HG03457 (cell line): ENCODE results near the gene ZBTB39.
"Not testable (repeated sequence)": the region's sequence is repeated elsewhere in the genome, so short reads cannot be mapped to it uniquely, and the experiment has no call there.

ENCODE experiments used
- ATAC-seq: cut with Tn5 transposase; IDR thresholded peaks from one replicate; pipeline ENCODE4 v1.9.1; 2021; ENCODE audit warnings: moderate number of reproducible peaks; ENCODE audit not compliant: unreplicated experiment

Gene ZBTB39

GRCh38 chr12:56983386-56983785, 23.0 kb downstream of the ZBTB39 start:
- ATAC-seq, result no peak

DNA sequence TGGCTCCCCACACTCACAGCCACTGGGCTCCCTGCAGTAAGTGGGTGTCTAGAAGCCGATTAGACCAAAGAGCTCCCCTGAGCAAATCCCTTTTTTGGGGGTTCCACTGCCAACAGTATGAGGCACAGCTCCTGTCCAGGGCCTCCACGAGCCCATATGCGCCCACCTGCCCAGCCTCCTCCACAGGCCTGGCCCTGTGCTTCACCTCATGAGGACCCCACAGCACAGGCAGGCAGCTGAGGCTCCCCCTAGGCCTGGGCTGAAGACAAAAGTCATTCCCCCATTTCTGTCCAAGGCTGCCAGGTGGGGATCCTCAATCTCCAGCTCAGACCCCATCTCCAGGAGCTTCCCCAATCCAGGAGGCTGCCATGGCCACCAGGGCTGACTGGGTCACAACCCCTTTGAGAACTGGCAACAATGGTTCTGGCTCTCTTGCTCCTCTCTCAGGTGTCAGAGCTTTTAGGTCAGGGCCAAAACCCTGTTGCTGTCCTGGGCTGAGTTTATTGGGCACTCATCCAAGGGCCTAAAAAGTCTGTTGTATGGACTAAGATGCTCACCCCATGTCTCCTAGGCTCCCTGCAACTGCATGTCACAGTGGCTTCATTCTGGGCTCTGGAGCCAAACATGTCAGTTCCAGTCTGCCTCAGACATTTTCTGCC, 23.6 kb downstream of the ZBTB39 start:
- not testable (repeated sequence) for ATAC-seq

- no peak for ATAC-seq
Measured at GRCh38 chr12:56980941-56981530, 25.3 kb downstream of the ZBTB39 start.

DNA sequence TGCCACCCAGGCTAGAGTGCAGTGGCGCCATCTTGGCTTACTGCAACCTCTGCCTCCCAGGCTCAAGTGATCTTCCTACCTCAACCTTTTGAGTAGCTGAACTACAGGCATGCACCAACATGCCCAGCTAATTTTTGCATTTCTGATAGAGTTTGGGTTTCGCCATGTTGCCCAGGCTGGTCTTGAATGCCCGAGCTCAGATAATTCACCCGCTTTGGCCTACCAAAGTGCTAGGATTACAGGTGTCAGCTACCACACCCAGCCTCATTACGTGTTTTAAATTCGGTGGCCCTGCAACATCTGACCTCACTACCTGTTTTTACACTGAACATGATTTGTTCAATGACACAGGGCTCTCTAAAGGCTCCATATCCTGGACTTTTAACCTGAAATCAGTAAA, 26.1 kb downstream of the ZBTB39 start:
- ATAC-seq, result no peak

- ATAC-seq, result no peak
Measured at GRCh38 chr12:56979628-56980027, 26.7 kb downstream of the ZBTB39 start.

- no peak for ATAC-seq
Measured at GRCh38 chr12:56978397-56979138, 27.8 kb downstream of the ZBTB39 start.

GRCh38 chr12:56977361-56977760, 29.0 kb downstream of the ZBTB39 start:
- ATAC-seq, result not testable (repeated sequence)

- not testable (repeated sequence) for ATAC-seq
Measured at GRCh38 chr12:56974224-56974623, 32.1 kb downstream of the ZBTB39 start.

DNA sequence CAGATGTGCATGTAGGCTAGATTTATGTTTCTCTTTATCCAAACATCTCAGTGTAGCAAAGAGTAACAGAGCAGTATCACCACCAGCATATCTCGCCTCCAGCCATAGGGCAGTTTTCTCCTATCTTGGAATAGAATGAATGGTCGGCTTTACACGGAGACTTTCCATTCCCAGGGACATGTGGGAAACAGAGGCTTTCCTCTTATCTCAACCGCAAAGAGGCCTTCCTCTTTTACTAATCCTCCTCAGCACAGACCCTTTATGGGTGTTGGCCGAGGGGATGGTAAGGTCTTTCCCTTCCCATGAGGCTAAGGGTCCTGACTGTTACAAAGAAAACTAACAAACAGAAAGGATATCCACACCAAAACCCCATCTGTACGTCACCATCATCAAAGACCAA, 37.4 kb downstream of the ZBTB39 start:
- not testable (repeated sequence) for ATAC-seq

DNA sequence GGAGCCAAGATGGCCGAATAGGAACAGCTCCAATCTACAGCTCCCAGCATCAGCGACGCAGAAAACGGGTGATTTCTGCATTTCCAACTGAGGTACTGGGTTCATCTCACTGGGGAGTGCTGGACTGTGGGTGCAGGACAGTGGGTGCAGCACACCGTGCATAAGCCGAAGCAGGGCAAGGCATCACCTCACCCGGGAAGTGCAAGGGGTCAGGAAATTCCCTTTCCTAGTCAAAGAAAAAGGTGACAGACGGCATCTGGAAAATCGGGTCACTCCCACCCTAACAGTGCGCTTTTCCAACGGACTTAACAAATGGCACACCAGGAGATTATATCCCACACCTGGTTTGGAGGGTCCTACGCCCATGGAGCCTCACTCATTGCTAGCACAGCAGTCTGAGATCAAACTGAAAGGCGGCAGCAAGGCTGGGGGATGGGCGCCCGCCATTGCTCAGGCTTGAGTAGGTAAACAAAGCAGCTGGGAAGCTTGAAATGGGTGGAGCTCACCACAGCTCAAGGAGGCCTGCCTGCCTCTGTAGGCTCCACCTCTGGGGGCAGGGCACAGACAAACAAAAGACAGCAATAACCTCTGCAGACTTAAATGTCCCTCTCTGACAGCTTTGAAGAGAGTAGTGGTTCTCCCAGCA, 40.2 kb downstream of the ZBTB39 start:
- not testable (repeated sequence) for ATAC-seq

DNA sequence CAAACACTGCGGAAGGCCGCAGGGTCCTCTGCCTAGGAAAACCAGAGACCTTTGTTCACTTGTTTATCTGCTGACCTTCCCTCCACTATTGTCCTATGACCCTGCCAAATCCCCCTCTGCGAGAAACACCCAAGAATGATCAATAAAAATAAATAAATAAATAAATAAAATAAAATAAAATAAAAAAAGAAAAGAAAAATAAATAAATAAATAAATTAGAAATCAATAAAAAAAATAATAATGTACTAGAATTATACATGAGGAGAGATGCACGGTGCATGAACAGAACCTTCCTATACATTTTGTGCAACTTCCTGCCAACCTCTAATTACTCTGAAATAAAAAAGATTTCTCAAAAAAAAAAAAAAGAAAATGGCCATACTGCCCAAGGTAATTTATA, 41.2 kb downstream of the ZBTB39 start:
- ATAC-seq, result not testable (repeated sequence)

- not testable (repeated sequence) for ATAC-seq
Measured at GRCh38 chr12:56963557-56963956, 42.8 kb downstream of the ZBTB39 start.

DNA sequence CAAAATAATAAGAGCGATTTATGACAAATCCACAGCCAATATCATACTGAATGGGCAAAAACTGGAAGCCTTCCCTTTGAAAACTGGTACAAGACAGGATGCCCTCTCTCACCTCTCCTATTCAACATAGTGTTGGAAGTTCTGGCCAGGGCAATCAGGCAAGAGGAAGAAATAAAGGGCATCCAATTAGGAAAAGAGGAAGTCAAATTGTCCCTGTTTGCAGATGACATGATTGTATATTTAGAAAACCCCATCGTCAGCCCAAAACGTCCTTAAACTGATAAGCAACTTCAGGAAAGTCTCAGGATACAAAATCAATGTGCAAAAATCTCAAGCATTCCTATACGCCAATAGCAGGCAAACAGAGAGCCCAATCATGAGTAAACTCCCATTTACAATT, 44.1 kb downstream of the ZBTB39 start:
- ATAC-seq, result not testable (repeated sequence)

DNA sequence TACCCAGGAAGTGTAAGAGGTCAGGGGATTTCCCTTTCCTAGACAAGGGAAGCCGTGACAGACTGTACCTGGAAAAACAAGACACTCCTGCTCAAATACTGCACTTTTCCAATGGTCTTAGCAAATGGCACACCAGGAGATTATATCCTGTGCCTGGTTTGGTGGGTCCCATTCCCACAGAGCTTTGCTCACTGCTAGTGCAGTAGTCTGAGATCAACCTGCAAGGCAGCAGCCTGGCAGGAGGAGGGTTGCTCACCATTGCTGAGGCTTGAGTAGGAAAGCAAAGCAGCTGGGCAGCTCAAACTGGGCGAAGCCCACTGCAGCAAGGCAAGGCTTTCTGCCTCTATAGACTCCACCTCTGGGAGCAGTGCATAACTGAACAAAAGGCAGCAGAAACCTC, 47.9 kb downstream of the ZBTB39 start:
- ATAC-seq, result no peak

DNA sequence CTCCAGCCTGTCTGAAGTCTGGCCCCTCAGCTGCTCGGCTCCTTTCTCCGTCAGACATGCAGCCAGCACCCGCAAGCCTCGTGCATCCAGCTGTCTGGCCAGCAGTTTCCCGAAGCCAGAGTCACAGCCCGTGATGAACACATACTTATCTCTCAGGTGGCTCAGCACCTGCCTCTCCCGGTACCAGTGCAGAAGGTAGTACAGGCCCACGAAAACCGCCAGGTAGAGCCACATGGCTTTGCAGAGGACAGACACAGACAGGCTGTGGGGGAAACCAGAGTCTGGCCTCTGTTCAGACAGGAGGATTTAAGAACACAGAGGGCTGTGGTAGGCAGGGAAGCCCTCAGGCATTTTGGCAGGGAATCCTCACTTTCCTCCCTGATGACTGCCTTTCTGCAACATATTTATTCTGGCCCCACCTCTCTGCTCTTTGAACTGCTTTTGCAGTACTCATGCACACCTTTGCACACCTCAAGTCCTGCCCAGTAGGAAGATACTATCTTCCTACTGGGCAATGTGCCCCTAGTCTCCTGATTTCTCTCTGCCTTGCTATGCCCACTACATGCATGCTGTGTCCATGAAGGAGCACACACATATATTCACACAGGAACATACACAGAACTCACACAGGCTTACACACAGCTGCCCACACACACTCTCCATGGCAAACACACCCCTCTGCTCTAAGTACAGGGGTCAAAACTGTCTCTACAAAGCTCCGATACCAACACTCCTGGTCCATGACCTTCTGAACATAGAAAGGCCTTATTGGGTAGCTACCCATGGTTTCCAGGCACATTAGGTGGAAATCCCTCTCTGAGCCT, 48.9 kb downstream of the ZBTB39 start, which contains the start of gene RDH16:
RDH16 (minus strand) TSS at position 380 of the 824 bp plus-strand sequence; CDS start at position 234, 146 bp downstream.
- no peak for ATAC-seq

DNA sequence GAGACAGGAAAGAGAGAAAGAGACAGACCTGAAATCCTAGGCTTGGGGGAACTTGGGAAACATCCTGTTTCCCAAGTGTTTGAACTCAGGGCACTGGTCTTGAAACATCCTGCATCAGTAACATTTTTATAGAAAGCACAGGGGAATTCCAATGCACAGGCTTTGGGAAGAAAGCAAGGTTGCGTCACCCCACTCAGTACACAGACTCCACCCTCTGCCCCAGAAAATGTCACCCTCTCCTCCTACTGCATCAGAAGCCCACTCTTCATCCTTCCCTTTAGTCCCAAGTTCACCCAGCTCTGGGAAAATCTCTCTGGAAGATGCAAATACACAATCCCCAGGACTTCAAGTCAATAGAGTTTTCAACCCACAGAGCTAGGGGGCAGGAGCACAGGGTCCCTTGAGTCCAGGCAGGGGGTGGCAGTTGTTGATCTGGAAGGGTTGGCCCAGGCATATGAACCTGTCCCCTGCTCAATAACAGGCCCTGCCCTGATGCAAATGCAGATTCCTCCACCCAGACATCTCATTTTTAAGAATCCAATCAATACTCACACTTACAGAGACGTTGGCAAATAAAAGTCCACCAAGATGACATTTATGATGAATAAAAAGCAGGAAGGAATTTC, 50.6 kb downstream of the ZBTB39 start:
- ATAC-seq, result no peak

GRCh38 chr12:56954958-56955355, 51.4 kb downstream of the ZBTB39 start:
- no peak for ATAC-seq

GRCh38 chr12:56954057-56954957, 52.0 kb downstream of the ZBTB39 start:
- no peak for ATAC-seq

GRCh38 chr12:56953314-56953713, 53.0 kb downstream of the ZBTB39 start:
- ATAC-seq, result no peak
